ENCODE measurements around the gene CDKAL1.

GRCh38 chr6:20931093-20931492, 396.8 kb downstream of the CDKAL1 start:
- TF ChIP-seq CTCF (IDR thresholded peaks at IDR 0.05) (no peak), POLR2A (IDR thresholded peaks at IDR 0.05; ENCODE audit: low read depth) (no peak), EP300 (IDR thresholded peaks at IDR 0.05) (no peak)

Measured in esophagus muscularis mucosa (tissue), 4 donors.